Nephron (organoid): ENCODE results near the gene CIAO2A.

Experiments
- H3K27ac Mint-ChIP-seq, 3 experiments: 2 replicates each; pipeline ENCODE4 v1.8.0; 2020; ENCODE audit warnings: mixed read lengths in 3 of 3, mild to moderate bottlenecking in 2 of 3, moderate library complexity in 1 of 3
- H3K27me3 Mint-ChIP-seq: 2 replicates; pipeline ENCODE4 v1.8.0; 2021; ENCODE audit warnings: low read depth, mild to moderate bottlenecking, moderate library complexity, mixed read lengths
- H3K36me3 Mint-ChIP-seq: 2 replicates; pipeline ENCODE4 v1.8.0; 2020; ENCODE audit warnings: low read depth, mixed read lengths
- H3K4me1 Mint-ChIP-seq: 2 replicates; pipeline ENCODE4 v1.8.0; 2020; ENCODE audit warnings: mixed read lengths
- H3K4me3 Mint-ChIP-seq, 3 experiments: 2 replicates each; pipeline ENCODE4 v1.8.0; 2020; ENCODE audit warnings: mild to moderate bottlenecking in 3 of 3, mixed read lengths in 3 of 3, moderate library complexity in 2 of 3
- H3K9me3 Mint-ChIP-seq: 2 replicates; pipeline ENCODE4 v1.8.0; 2020; ENCODE audit warnings: mixed read lengths
- TF ChIP-seq, protein P1 (sequence below), 3 experiments: fragments of 200-600 bp; sonication (generic); IDR thresholded peaks; one replicate each; pipeline ENCODE4 v1.5.0; 2021; ENCODE audit warnings: antibody characterized with exemption in 3 of 3; ENCODE audit not compliant: unreplicated experiment in 3 of 3

CIAO2A gene

GRCh38 chr15:64136347-64136746, 42.7 kb upstream of the CIAO2A start:
- Mint-ChIP-seq H3K4me1 (no peaks in the 10 kb centered on the region), H3K9me3 (no peaks in the 10 kb centered on the region), H3K27me3 (no peaks in the 10 kb centered on the region), H3K27ac (no peak overlapping the region), H3K4me3 (no peak overlapping the region), H3K36me3 (peaks cover 71% of the 10 kb centered on the region)
- TF ChIP-seq, protein P1, sequence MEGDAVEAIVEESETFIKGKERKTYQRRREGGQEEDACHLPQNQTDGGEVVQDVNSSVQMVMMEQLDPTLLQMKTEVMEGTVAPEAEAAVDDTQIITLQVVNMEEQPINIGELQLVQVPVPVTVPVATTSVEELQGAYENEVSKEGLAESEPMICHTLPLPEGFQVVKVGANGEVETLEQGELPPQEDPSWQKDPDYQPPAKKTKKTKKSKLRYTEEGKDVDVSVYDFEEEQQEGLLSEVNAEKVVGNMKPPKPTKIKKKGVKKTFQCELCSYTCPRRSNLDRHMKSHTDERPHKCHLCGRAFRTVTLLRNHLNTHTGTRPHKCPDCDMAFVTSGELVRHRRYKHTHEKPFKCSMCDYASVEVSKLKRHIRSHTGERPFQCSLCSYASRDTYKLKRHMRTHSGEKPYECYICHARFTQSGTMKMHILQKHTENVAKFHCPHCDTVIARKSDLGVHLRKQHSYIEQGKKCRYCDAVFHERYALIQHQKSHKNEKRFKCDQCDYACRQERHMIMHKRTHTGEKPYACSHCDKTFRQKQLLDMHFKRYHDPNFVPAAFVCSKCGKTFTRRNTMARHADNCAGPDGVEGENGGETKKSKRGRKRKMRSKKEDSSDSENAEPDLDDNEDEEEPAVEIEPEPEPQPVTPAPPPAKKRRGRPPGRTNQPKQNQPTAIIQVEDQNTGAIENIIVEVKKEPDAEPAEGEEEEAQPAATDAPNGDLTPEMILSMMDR (IDR thresholded peaks at IDR 0.05; ENCODE audit: unreplicated experiment in 3 of 3) = no peak

DNA sequence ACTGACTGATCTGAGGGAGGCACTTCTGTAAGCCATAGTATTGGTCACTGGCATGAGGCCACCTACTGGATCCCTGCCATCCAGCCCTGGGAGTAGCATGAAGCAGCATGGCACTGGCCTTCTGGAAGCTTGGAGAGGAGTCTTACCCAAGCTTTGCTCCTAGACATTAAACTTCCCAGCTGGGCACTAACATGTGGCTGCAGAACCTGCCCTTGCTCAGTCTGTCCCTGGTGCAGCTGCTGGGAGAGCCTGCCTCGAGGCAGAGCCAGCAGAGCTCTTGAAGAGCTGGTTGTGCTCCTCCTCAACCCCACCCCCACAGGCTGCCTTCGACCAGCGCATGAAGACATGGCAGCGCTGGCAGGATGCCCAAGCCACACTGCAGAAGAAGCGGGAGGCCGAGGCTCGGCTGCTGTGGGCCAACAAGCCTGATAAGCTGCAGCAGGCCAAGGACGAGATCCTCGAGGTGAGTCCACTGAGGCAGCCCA, 40.7 kb upstream of the CIAO2A start:
- no peaks in the 10 kb centered on the region for H3K27me3 Mint-ChIP-seq
- H3K4me1 Mint-ChIP-seq = no peaks in the 10 kb centered on the region
- H3K27ac Mint-ChIP-seq = no peak overlapping the region
- TF ChIP-seq, protein P1 (IDR thresholded peaks at IDR 0.05; ENCODE audit: unreplicated experiment in 3 of 3) = no peak
- no peak overlapping the region for H3K4me3 Mint-ChIP-seq
- peaks cover 77% of the 10 kb centered on the region for H3K36me3 Mint-ChIP-seq
- H3K9me3 Mint-ChIP-seq = no peaks in the 10 kb centered on the region

DNA sequence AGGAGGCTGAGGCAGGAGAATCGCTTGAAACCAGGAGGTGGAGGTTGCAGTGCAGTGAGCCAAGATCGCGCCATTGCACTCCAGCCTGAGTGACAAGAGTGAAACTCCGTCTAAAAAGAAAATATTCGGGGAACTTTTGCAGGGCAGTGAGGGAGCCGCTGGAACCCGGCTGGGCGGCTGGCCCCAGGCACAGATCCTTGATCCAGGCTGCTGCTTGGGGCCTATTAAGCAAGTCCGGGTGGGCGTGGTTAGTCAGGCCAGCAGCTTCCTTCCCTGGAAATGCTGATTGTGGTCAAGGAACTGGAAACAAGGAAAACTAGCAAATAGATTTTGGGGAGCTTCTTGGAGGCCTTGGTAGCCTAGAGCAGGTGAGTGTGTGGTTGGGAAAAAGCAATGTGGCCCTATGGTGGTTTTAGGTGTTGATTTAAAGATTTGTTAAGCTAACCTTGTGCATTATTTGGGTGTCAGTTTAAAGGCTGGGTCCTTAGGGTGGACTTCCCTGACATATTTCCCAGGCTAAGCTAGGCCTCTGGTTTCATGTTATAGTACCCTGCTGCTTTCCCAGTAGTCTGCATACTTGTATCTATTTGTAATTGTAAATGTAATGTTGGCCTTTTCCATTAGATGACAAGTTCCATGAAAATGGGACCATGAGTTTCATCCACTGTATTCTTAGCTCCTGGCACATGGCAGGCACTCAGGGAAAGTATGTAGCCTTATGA, 40.1 kb upstream of the CIAO2A start:
- Mint-ChIP-seq H3K27ac (no peak overlapping the region), H3K27me3 (no peaks in the 10 kb centered on the region), H3K36me3 (peaks cover 77% of the 10 kb centered on the region), H3K4me1 (no peaks in the 10 kb centered on the region), H3K4me3 (no peak overlapping the region), H3K9me3 (no peaks in the 10 kb centered on the region)
- TF ChIP-seq, protein P1 (IDR thresholded peaks at IDR 0.05; ENCODE audit: unreplicated experiment in 3 of 3) = no peak

GRCh38 chr15:64132217-64132616, 38.6 kb upstream of the CIAO2A start:
- TF ChIP-seq, protein P1 (IDR thresholded peaks at IDR 0.05; ENCODE audit: unreplicated experiment in 3 of 3) = no peak
- Mint-ChIP-seq H3K9me3 (no peaks in the 10 kb centered on the region), H3K4me1 (no peaks in the 10 kb centered on the region)

DNA sequence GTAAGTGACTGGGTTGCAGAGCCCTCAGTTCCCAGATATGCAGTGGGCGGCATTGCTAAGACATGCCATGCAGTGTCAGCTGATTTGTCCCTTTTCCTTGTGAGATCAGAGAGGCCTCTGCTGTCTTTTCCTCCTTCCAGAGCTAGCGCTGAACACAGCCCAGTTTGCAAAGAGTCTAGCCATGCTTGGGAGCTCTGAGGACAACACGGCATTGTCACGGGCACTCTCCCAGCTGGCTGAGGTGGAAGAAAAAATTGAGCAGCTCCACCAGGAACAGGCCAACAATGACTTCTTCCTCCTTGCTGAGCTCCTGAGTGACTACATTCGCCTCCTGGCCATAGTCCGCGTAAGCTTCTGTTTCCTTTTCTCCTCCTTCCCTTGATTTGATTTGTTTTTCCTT, 37.9 kb upstream of the CIAO2A start:
- TF ChIP-seq, protein P1 (IDR thresholded peaks at IDR 0.05; ENCODE audit: unreplicated experiment in 3 of 3) = no peak
- no peak overlapping the region for H3K4me3 Mint-ChIP-seq
- no peaks in the 10 kb centered on the region for H3K4me1 Mint-ChIP-seq
- H3K36me3 Mint-ChIP-seq = peaks cover 80% of the 10 kb centered on the region
- no peaks in the 10 kb centered on the region for H3K9me3 Mint-ChIP-seq
- no peaks in the 10 kb centered on the region for H3K27me3 Mint-ChIP-seq
- H3K27ac Mint-ChIP-seq = no peak overlapping the region

More at GRCh38 chr15:64132217-64132616, 38.6 kb upstream of the CIAO2A start:
- Mint-ChIP-seq H3K27me3 (no peaks in the 10 kb centered on the region), H3K27ac (no peak overlapping the region), H3K4me3 (no peak overlapping the region), H3K36me3 (peaks cover 84% of the 10 kb centered on the region)

DNA sequence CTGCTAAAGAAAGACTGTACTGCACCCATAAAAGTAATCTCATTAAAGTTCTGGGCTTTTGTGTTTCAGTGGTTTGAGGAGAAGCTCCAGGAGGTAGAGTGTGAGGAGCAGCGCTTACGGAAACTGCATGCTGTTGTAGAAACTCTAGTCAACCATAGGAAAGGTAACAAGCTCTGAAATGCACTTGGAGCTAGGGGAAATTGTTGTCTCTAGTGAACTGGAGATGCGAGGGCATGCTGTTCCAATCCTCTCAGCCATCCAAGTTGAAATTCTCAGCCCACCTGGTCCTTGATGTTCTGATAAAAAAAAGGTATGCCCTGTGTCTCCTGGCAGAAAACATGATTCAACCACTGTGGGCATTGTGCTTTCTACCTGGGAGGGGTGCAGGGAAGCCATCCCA, 36.5 kb upstream of the CIAO2A start:
- Mint-ChIP-seq H3K4me3 (no peak overlapping the region), H3K4me1 (no peaks in the 10 kb centered on the region), H3K27ac (no peak overlapping the region), H3K9me3 (no peaks in the 10 kb centered on the region), H3K27me3 (no peaks in the 10 kb centered on the region), H3K36me3 (peaks cover 79% of the 10 kb centered on the region)
- TF ChIP-seq, protein P1 (IDR thresholded peaks at IDR 0.05; ENCODE audit: unreplicated experiment in 3 of 3) = no peak
